Skeletal muscle satellite cell (primary cell): Measurements from ENCODE around the gene HP.

Experiments used
- H3K27me3 ChIP-seq: 2 replicates; pipeline ENCODE4 v1.7.0; 2013; ENCODE audit warnings: low read length; ENCODE audit not compliant: control insufficient read depth, insufficient read depth
- H3K36me3 ChIP-seq: 2 replicates; pipeline ENCODE4 v1.7.0; 2013; ENCODE audit warnings: mild to moderate bottlenecking, control low read depth, low read length; ENCODE audit not compliant: insufficient read depth
- H3K4me1 ChIP-seq: 2 replicates; pipeline ENCODE4 v1.7.0; 2013; ENCODE audit warnings: low read length; ENCODE audit not compliant: control insufficient read depth, insufficient read depth
- H3K4me2 ChIP-seq: 2 replicates; pipeline ENCODE4 v1.7.0; 2013; ENCODE audit warnings: mild to moderate bottlenecking, low read length
- H3K4me3 ChIP-seq: 2 replicates; pipeline ENCODE4 v1.7.0; 2013; ENCODE audit warnings: low read length
- H3K9ac ChIP-seq: 2 replicates; pipeline ENCODE4 v1.7.0; 2013; ENCODE audit warnings: mild to moderate bottlenecking, low read depth, low read length, moderate library complexity
- H3K9me3 ChIP-seq: replicated peaks from 2 replicates; pipeline ENCODE4 v1.7.0; 2013; ENCODE audit warnings: mild to moderate bottlenecking, control low read depth, low read length

Gene HP

GRCh38 chr16:72093448-72094265 lies 39.4 kb downstream of the HP start, which contains the start of the genes DHX38 and TXNL4B:
TSS of gene DHX38 (plus strand) at chr16:72093847. CDS start at chr16:72096158, 2,311 bp downstream.
TSS of gene TXNL4B (minus strand) at chr16:72093620. CDS start at chr16:72090749, 2,871 bp downstream.
- Histone ChIP-seq H3K9me3 (no peaks in the 10 kb centered on the region), H3K4me3 (peak within 1 kb of the TSS; percentile 86), H3K4me2 (peak within 1 kb of the TSS; percentile 95), H3K27me3 (no peaks in the 10 kb centered on the region), H3K9ac (peak within 1 kb of the TSS; percentile 97), H3K36me3 (peaks cover 42% of the 10 kb centered on the region), H3K4me1 (peaks cover 25% of the 10 kb centered on the region)

DNA sequence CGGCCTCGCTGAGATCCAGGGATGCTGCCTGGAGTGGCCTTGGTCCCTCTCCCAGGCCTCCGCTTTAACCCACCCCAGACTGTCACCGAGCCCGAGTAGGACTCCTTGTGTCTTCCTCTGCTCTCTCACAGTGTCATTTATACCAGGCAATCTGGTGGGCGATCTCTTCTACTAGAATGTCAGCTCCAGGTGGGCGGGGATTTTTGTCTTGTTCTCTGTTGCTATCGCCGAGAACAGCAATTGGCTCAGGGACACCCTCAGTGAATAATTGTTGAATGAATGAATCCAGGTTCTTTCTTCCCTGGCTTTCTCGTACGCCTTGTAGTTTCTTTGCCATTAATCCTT lies 39.9 kb downstream of the HP start:
- Histone ChIP-seq H3K9ac (peak overlapping the region; percentile 97), H3K4me3 (peak overlapping the region; percentile 86), H3K27me3 (no peaks in the 10 kb centered on the region), H3K9me3 (no peaks in the 10 kb centered on the region), H3K4me1 (peaks cover 25% of the 10 kb centered on the region), H3K36me3 (peaks cover 42% of the 10 kb centered on the region), H3K4me2 (peak overlapping the region; percentile 95)

- Histone ChIP-seq H3K9me3 (no peaks in the 10 kb centered on the region), H3K4me1 (peaks cover 13% of the 10 kb centered on the region), H3K9ac (no peak overlapping the region), H3K4me2 (no peak overlapping the region), H3K36me3 (peaks cover 77% of the 10 kb centered on the region), H3K4me3 (no peak overlapping the region), H3K27me3 (no peaks in the 10 kb centered on the region)
Observed at GRCh38 chr16:72098936-72099335, 44.6 kb downstream of the HP start.

GRCh38 chr16:72099377-72099818 lies 45.1 kb downstream of the HP start:
- no peak overlapping the region for H3K4me2 ChIP-seq
- no peaks in the 10 kb centered on the region for H3K9me3 ChIP-seq
- no peaks in the 10 kb centered on the region for H3K27me3 ChIP-seq
- no peak overlapping the region for H3K9ac ChIP-seq
- H3K36me3 ChIP-seq = peaks cover 82% of the 10 kb centered on the region
- no peak overlapping the region for H3K4me3 ChIP-seq
- peaks cover 12% of the 10 kb centered on the region for H3K4me1 ChIP-seq

DNA sequence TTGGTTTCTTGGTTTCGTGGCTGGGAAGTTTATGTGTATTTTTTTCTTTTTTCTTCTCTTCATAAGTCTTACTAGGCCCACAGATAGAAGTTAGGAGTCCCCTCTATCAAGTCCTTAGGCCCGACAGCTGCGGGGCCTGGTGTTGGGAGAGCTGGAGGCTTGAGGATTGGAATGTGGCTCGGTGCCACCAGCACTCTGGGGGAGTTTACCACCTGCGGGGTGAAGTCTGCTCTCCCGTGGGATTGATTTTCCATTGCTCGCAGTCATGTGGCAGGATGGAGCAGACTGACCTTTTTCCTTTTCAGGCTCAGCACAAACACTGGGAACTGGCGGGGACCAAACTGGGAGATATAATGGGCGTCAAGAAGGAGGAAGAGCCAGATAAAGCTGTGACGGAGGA lies 46.9 kb downstream of the HP start:
- Histone ChIP-seq H3K4me2 (no peak overlapping the region), H3K9ac (no peak overlapping the region), H3K27me3 (no peaks in the 10 kb centered on the region), H3K36me3 (peaks cover 96% of the 10 kb centered on the region), H3K4me3 (no peak overlapping the region), H3K9me3 (no peaks in the 10 kb centered on the region), H3K4me1 (no peaks in the 10 kb centered on the region)

GRCh38 chr16:72104905-72105304 lies 50.6 kb downstream of the HP start:
- no peaks in the 10 kb centered on the region for H3K27me3 ChIP-seq
- no peak overlapping the region for H3K9ac ChIP-seq
- H3K4me1 ChIP-seq = no peaks in the 10 kb centered on the region
- H3K4me2 ChIP-seq = no peak overlapping the region
- H3K36me3 ChIP-seq = peaks cover 94% of the 10 kb centered on the region
- no peaks in the 10 kb centered on the region for H3K9me3 ChIP-seq
- no peak overlapping the region for H3K4me3 ChIP-seq

- H3K4me1 ChIP-seq = no peaks in the 10 kb centered on the region
- H3K9ac ChIP-seq = no peak overlapping the region
- no peaks in the 10 kb centered on the region for H3K27me3 ChIP-seq
- H3K36me3 ChIP-seq = peaks cover 94% of the 10 kb centered on the region
- no peak overlapping the region for H3K4me2 ChIP-seq
- H3K4me3 ChIP-seq = no peak overlapping the region
- no peaks in the 10 kb centered on the region for H3K9me3 ChIP-seq
Observed at GRCh38 chr16:72105978-72106377, 51.7 kb downstream of the HP start.

DNA sequence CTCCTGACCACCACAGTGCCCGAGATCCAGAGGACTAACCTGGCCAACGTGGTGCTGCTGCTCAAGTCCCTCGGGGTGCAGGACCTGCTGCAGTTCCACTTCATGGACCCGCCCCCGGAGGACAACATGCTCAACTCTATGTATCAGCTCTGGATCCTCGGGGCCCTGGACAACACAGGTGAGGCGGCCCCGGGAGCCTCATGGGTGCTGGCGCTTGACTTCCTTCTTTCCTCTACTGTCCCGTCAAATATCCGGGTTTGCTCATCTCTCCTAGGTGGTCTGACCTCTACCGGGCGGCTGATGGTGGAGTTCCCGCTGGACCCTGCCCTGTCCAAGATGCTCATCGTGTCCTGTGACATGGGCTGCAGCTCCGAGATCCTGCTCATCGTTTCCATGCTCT lies 53.1 kb downstream of the HP start:
- no peaks in the 10 kb centered on the region for H3K9me3 ChIP-seq
- H3K36me3 ChIP-seq = peaks cover 94% of the 10 kb centered on the region

DNA sequence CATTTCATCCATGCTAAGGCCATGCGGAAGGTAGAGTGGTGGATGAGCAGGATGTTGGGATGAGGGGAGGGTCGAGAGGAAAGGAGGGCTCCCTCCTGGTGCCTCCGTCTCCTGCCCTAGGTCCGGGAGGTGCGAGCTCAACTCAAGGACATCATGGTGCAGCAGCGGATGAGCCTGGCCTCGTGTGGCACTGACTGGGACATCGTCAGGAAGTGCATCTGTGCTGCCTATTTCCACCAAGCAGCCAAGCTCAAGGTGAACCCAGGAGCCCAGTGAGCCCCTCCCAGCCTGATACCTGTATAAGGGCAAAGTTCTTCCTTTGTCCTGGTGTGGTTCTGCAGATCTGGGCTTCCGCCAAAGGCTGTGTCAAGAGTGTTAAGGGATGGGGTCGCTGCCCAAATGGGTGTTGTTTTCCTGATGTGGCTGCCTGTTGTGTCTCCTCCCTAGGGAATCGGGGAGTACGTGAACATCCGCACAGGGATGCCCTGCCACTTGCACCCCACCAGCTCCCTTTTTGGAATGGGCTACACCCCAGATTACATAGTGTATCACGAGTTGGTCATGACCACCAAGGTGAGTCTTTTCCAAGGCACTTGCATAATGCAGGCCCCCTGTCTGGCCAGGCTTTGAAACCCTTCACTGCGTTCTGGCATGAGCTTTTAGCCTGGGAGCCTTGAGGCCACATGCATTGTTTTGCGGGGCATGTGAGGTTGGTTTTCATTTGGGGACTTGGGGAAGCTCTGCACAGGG lies 54.2 kb downstream of the HP start:
- no peaks in the 10 kb centered on the region for H3K27me3 ChIP-seq
- no peak overlapping the region for H3K4me2 ChIP-seq
- H3K4me1 ChIP-seq = no peaks in the 10 kb centered on the region
- H3K9me3 ChIP-seq = no peaks in the 10 kb centered on the region
- H3K36me3 ChIP-seq = peaks cover 92% of the 10 kb centered on the region
- no peak overlapping the region for H3K4me3 ChIP-seq
- no peak overlapping the region for H3K9ac ChIP-seq

More for the DNA sequence above, 53.1 kb downstream of the HP start:
- no peak overlapping the region for H3K4me3 ChIP-seq
- no peaks in the 10 kb centered on the region for H3K4me1 ChIP-seq
- no peak overlapping the region for H3K9ac ChIP-seq
- no peak overlapping the region for H3K4me2 ChIP-seq
- H3K27me3 ChIP-seq = no peaks in the 10 kb centered on the region

DNA sequence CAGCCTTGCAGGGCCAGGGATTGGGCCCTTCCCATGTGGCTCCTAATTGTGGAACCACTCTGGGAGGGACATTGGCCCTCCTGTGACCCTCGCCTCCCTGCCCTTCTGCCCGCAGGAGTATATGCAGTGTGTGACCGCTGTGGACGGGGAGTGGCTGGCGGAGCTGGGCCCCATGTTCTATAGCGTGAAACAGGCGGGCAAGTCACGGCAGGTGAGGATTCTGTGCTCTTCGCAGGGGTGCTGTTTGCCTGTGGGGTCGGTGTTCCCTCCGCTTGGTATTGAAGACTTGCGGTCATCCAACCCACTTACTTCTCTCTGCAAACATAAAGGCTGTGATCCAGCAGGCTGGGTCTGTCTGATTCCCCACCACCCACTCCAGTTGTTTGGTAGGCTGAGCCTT lies 55.0 kb downstream of the HP start:
- H3K27me3 ChIP-seq = no peaks in the 10 kb centered on the region
- H3K9me3 ChIP-seq = no peaks in the 10 kb centered on the region
- no peaks in the 10 kb centered on the region for H3K4me1 ChIP-seq
- no peak overlapping the region for H3K9ac ChIP-seq
- H3K4me2 ChIP-seq = no peak overlapping the region
- no peak overlapping the region for H3K4me3 ChIP-seq
- peaks cover 86% of the 10 kb centered on the region for H3K36me3 ChIP-seq

DNA sequence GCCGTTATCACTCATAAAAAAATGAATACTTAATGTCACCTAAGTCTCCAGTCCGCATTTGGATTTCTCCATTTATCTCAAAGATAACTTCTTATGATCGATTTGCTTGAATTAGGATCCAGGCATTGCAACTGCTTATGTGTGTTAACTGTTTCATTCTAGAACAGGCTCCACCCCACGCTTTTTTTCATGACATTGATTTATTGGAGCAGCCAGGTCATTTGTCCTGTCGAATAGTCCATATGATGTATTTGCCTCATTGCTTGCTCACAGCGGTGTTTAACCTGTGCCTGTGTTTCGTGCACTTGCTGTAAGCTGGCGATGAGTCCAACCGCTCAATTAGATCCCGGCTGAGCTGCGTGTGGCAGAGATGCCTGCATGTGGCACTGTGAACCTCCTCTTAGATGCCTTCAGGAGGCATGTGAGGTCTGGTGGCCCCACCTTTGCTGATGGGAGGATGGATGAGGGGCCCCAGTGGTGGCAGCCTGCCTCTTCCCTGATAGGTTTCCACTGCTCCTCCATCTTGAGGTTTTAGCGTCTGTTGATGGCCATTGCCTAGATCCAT lies 55.7 kb downstream of the HP start:
- Histone ChIP-seq H3K4me2 (no peak overlapping the region), H3K36me3 (peaks cover 78% of the 10 kb centered on the region), H3K9ac (no peak overlapping the region), H3K4me1 (no peaks in the 10 kb centered on the region), H3K4me3 (no peak overlapping the region), H3K27me3 (no peaks in the 10 kb centered on the region), H3K9me3 (no peaks in the 10 kb centered on the region)
